HepG2 (cell line): Measurements from ENCODE around the gene WASHC4. TPM values are rescaled to one million over a fixed set of nuclear protein-coding genes. Genes with fewer than 3 reads are reported as not detected.

Source experiments
- ATAC-seq: fragments of 200-7000 bp; cut with Tn5 transposase; 3 replicates; pipeline ENCODE4 v1.9.1; 2020; ENCODE audit warnings: mild to moderate bottlenecking, moderate library complexity
- BruUV-seq: library from RNA; stranded (reverse); fragments of 400-500 nt; replicated peaks from 2 replicates; lab custom pipeline; 2021; lab: Mats Ljungman, UMichigan
- CTCF ChIA-PET: fragments of 300-600 bp; formaldehyde crosslinking; extraction: SDS; loops from one replicate; lab custom pipeline; 2021; ENCODE audit warnings: low total read pairs, inconsistent platforms, low intra/inter-chr PET ratio; lab: Yijun Ruan, JAX
- POLR2A ChIA-PET: fragments of 350-600 bp; sonication (Branson Sonifier 250); formaldehyde crosslinking; loops from one replicate; lab custom pipeline; 2020; ENCODE audit warnings: antibody characterized with exemption, inconsistent platforms; lab: Yijun Ruan, JAX
- DNase-seq: peaks from one replicate; pipeline ENCODE4 v3.0.0-alpha.2; 2015; ENCODE audit warnings: low spot score
- FAIRE-seq: peaks from 3 replicates; lab custom pipeline; 2011; peaks lifted over from hg19 to GRCh38; lab: Jason Lieb, UNC
- H2AFZ ChIP-seq: one replicate; pipeline ENCODE4 v1.6.1; 2011; ENCODE audit warnings: low read length, inconsistent platforms
- H3K27ac ChIP-seq: fragments of 300-600 bp; 3 replicates; pipeline ENCODE4 v1.8.0; 2011; ENCODE audit warnings: mixed run types, mild to moderate bottlenecking, mixed read lengths, low read length, inconsistent platforms; ENCODE audit not compliant: insufficient read depth; ENCODE audit errors: extremely low read length
- H3K27me3 ChIP-seq, 2 experiments: fragments of 200-600 bp in 1 of 2; 2 replicates in 1 of 2; 3 replicates in 1 of 2; pipeline versions ENCODE4 v1.6.0 to v1.8.0; 2011; ENCODE audit warnings: low read length in 2 of 2, mild to moderate bottlenecking in 2 of 2, moderate library complexity in 2 of 2, inconsistent platforms in 1 of 2; ENCODE audit not compliant: insufficient read depth in 2 of 2, control insufficient read depth in 1 of 2
- H3K36me3 ChIP-seq, 2 experiments: fragments of 200-600 bp in 1 of 2; replicated peaks in 1 of 2; 2 replicates in 1 of 2; 3 replicates in 1 of 2; pipeline versions ENCODE4 v1.5.1 to v1.8.0; 2011; ENCODE audit warnings: low read length in 2 of 2, inconsistent platforms in 1 of 2; ENCODE audit not compliant: insufficient read depth in 2 of 2, control insufficient read depth in 1 of 2
- H3K4me1 ChIP-seq: 2 replicates; pipeline ENCODE4 v1.5.1; 2012; ENCODE audit warnings: low read length, inconsistent platforms; ENCODE audit not compliant: insufficient read depth
- H3K4me2 ChIP-seq: 2 replicates; pipeline ENCODE4 v1.6.0; 2011; ENCODE audit warnings: low read depth, low read length, inconsistent platforms
- H3K4me3 ChIP-seq, 3 experiments: fragments of 200-600 bp in 1 of 3; sonication (generic), shearing (Covaris generic) in 1 of 3; replicated peaks in 1 of 3; 2 replicates each; pipeline ENCODE4 v1.5.1; 2011 to 2016; ENCODE audit warnings: low read length in 3 of 3, inconsistent platforms in 2 of 3, low read depth in 2 of 3, mild to moderate bottlenecking in 2 of 3, control low read depth in 1 of 3, mixed read lengths in 1 of 3; ENCODE audit not compliant: insufficient read depth in 1 of 3
- H3K79me2 ChIP-seq: one replicate; pipeline ENCODE4 v1.6.1; 2011; ENCODE audit warnings: low read length, inconsistent platforms; ENCODE audit not compliant: insufficient read depth
- H3K9ac ChIP-seq: 2 replicates; pipeline ENCODE4 v1.6.0; 2011; ENCODE audit warnings: mild to moderate bottlenecking, low read depth, low read length, inconsistent platforms; ENCODE audit not compliant: insufficient read depth
- H3K9me3 ChIP-seq: 2 replicates; pipeline ENCODE4 v1.5.1; 2012; ENCODE audit warnings: mild to moderate bottlenecking, low read length
- H4K20me1 ChIP-seq: 2 replicates; pipeline ENCODE4 v1.6.0; 2011; ENCODE audit warnings: inconsistent platforms, mild to moderate bottlenecking, low read length, moderate library complexity; ENCODE audit not compliant: insufficient read depth
- CEBPB ChIP-seq: IDR thresholded peaks from 2 replicates; pipeline ENCODE4 v1.6.1; 2011; ENCODE audit warnings: low read depth, low read length, improper control_type of control experiment, borderline replicate concordance
- CENPX ChIP-seq: sonication (generic); formaldehyde crosslinking; IDR thresholded peaks from 2 replicates; pipeline ENCODE4 v1.9.0; 2021; ENCODE audit warnings: mild to moderate bottlenecking, missing genetic modification reagents, moderate library complexity
- FOXJ3 ChIP-seq: sonication (generic); formaldehyde crosslinking; IDR thresholded peaks from 2 replicates; pipeline ENCODE4 v1.4.0; 2020; ENCODE audit warnings: missing genetic modification reagents, mild to moderate bottlenecking, borderline replicate concordance
- MEIS2 ChIP-seq: sonication (generic); formaldehyde crosslinking; IDR thresholded peaks from 2 replicates; pipeline ENCODE4 v1.9.0; 2021; ENCODE audit warnings: mild to moderate bottlenecking, missing genetic modification reagents
- NR2C2 ChIP-seq: sonication (generic); formaldehyde crosslinking; IDR thresholded peaks from 2 replicates; pipeline ENCODE4 v1.4.0; 2020; ENCODE audit warnings: missing genetic modification reagents, mild to moderate bottlenecking, moderate library complexity, borderline replicate concordance
- RFX3 ChIP-seq: IDR thresholded peaks from 2 replicates; pipeline ENCODE4 v1.6.1; 2016; ENCODE audit warnings: missing biosample characterization, missing genetic modification reagents
- RFXANK ChIP-seq: IDR thresholded peaks from 2 replicates; pipeline ENCODE4 v1.6.1; 2016
- SETDB1 ChIP-seq: sonication (generic); formaldehyde crosslinking; IDR thresholded peaks from 2 replicates; pipeline ENCODE4 v1.5.1; 2020; ENCODE audit warnings: missing genetic modification reagents, mild to moderate bottlenecking, borderline replicate concordance
- SSRP1 ChIP-seq: IDR thresholded peaks from 2 replicates; pipeline ENCODE4 v1.6.1; 2016; ENCODE audit warnings: control low read depth
- YEATS4 ChIP-seq: sonication (generic); formaldehyde crosslinking; IDR thresholded peaks from 2 replicates; pipeline ENCODE4 v1.4.0; 2020; ENCODE audit warnings: missing genetic modification reagents, borderline replicate concordance
- ZFY ChIP-seq: sonication (generic); formaldehyde crosslinking; IDR thresholded peaks from 2 replicates; pipeline ENCODE4 v1.4.0; 2020; ENCODE audit warnings: missing genetic modification reagents
- ZKSCAN5 ChIP-seq: sonication (generic); formaldehyde crosslinking; IDR thresholded peaks from 2 replicates; pipeline ENCODE4 v1.5.1; 2020; ENCODE audit warnings: mild to moderate bottlenecking, missing genetic modification reagents
- ZNF891 ChIP-seq: sonication (generic); formaldehyde crosslinking; IDR thresholded peaks from 2 replicates; pipeline ENCODE4 v1.5.0; 2020; ENCODE audit warnings: mild to moderate bottlenecking, missing genetic modification reagents
- WGBS: methylation state at CpG from one replicate; pipeline ENCODE4 v1.1.6; 2017; ENCODE audit warnings: low lambda C conversion rate; 5-methylcytosine and 5-hydroxymethylcytosine counted together
- in situ Hi-C: cut with HindIII; loops from 2 replicates; pipeline ENCODE4 v1.10.0; 2017; ENCODE audit warnings: low pct_unique_long_range_greater_than_20kb; ENCODE audit not compliant: extremely low pct_ligation_motif_present
- intact Hi-C: fragments of 100-400 bp; cut with micrococcal nuclease; formaldehyde crosslinking; loops from one replicate; pipeline ENCODE4 v1.10.0; 2022; ENCODE audit not compliant: unreplicated experiment
- polyA plus RNA-seq, 8 experiments: library from polyadenylated mRNA; depleted of rRNA in 3 of 8; stranded (reverse) in 7 of 8; unstranded in 1 of 8; fragments of >200 nt; fragmentation: Illumina TruSeq in 4 of 8; extraction: Trizol in 4 of 8; gene quantifications; 2 replicates each; pipeline versions ENCODE4 v1.2.1 to v1.2.3, GENCODE V29; 2011 to 2016; ENCODE audit warnings: low read depth in 4 of 8, missing spikeins in 1 of 8, mixed read lengths in 1 of 8; ENCODE audit not compliant: insufficient read depth in 1 of 8
- total RNA-seq, 5 experiments: library from RNA; depleted of rRNA; stranded (reverse); fragments of >200 nt; fragmentation: Illumina TruSeq; extraction: Trizol; gene quantifications; 2 replicates each; pipeline ENCODE4 v1.2.3, GENCODE V29; 2016; ENCODE audit warnings: low read depth in 1 of 5
- TF ChIP-seq, protein P1 (sequence below), 2 experiments: IDR thresholded peaks; 2 replicates each; pipeline ENCODE4 v1.6.1; 2011 to 2012; ENCODE audit warnings: low read length in 2 of 2, borderline replicate concordance in 1 of 2, low read depth in 1 of 2, mild to moderate bottlenecking in 1 of 2, moderate library complexity in 1 of 2
- TF ChIP-seq, protein P2 (sequence below): sonication (generic); formaldehyde crosslinking; IDR thresholded peaks from 2 replicates; pipeline ENCODE4 v1.4.0; 2020; ENCODE audit warnings: mild to moderate bottlenecking, missing genetic modification reagents, borderline replicate concordance
- TF ChIP-seq, protein P3 (sequence below): sonication (generic); formaldehyde crosslinking; IDR thresholded peaks from 2 replicates; pipeline ENCODE4 v1.4.0; 2020; ENCODE audit warnings: missing genetic modification reagents, low read depth, mild to moderate bottlenecking, borderline replicate concordance
- TF ChIP-seq, protein P4 (sequence below): sonication (generic); formaldehyde crosslinking; IDR thresholded peaks from 2 replicates; pipeline ENCODE4 v1.5.0; 2020; ENCODE audit warnings: mild to moderate bottlenecking, missing genetic modification reagents

WASHC4 gene
- total and polyA plus RNA-seq, 2 of the 13 experiments (the other 11 are each of a cell fraction or from before 2014, with no cell fraction given) = 21.0 to 36.3 TPM

DNA sequence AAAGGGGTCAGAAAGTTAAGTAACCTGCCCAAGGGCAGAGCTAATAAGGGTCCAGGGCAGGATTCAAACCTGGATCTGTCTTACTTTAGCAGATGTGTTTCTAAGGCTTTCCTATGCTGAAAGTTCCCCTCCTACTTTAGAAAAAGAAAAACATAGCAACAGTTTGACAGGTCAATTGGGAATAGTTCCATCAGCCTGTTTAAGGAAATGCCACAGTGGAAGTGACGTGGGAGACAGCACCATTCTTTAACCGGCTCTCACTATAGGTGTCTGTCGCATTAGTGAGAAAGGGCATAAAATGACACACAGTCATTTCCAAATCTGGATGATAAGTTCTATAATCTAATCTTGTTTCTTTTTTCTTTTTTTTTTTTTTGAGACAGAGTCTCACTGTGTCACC, 30.6 kb upstream of the WASHC4 start (continued):
- TF ChIP-seq, protein P1, sequence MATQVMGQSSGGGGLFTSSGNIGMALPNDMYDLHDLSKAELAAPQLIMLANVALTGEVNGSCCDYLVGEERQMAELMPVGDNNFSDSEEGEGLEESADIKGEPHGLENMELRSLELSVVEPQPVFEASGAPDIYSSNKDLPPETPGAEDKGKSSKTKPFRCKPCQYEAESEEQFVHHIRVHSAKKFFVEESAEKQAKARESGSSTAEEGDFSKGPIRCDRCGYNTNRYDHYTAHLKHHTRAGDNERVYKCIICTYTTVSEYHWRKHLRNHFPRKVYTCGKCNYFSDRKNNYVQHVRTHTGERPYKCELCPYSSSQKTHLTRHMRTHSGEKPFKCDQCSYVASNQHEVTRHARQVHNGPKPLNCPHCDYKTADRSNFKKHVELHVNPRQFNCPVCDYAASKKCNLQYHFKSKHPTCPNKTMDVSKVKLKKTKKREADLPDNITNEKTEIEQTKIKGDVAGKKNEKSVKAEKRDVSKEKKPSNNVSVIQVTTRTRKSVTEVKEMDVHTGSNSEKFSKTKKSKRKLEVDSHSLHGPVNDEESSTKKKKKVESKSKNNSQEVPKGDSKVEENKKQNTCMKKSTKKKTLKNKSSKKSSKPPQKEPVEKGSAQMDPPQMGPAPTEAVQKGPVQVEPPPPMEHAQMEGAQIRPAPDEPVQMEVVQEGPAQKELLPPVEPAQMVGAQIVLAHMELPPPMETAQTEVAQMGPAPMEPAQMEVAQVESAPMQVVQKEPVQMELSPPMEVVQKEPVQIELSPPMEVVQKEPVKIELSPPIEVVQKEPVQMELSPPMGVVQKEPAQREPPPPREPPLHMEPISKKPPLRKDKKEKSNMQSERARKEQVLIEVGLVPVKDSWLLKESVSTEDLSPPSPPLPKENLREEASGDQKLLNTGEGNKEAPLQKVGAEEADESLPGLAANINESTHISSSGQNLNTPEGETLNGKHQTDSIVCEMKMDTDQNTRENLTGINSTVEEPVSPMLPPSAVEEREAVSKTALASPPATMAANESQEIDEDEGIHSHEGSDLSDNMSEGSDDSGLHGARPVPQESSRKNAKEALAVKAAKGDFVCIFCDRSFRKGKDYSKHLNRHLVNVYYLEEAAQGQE (IDR thresholded peaks at IDR 0.05; ENCODE audit: borderline replicate concordance in 1 of 2, low read depth in 1 of 2, low read length in 2 of 2) = no peak
- TF ChIP-seq ZKSCAN5 (CRISPR knock-in tag) = no peak
- no peak for TF ChIP-seq ZNF891 (CRISPR knock-in tag)
- TF ChIP-seq NR2C2 (CRISPR knock-in tag) = no peak
- TF ChIP-seq SETDB1 (CRISPR knock-in tag) = no peak
- TF ChIP-seq CEBPB = no peak
- TF ChIP-seq MEIS2 (CRISPR knock-in tag) = no peak

DNA sequence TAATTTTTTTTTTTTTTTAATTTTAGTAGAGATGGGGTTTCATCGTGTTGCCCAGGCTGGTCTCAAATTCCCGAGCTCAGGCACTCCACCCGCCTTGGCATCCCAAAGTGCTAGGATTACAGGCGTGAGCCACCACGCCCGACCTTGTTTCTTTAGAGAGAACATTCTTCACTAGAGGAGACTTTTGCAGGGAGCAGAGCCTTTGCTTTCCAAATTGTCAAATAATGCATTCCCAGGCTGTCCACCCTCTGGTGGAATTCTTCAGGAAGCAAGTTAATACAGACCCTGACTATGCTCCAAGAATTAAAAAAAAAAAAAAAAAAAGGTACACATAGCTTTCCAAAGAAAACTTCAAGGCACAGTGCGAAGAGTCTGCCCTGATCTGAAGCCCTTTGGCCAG, 30.1 kb upstream of the WASHC4 start:
- H3K9ac ChIP-seq = no peak overlapping the region
- H4K20me1 ChIP-seq = no peaks in the 10 kb centered on the region
- H3K27ac ChIP-seq = no peak overlapping the region
- intact Hi-C loops = no loop called here
- H3K79me2 ChIP-seq = no peaks in the 10 kb centered on the region
- TF ChIP-seq SSRP1 (no peak), ZFY (CRISPR knock-in tag) (no peak), RFXANK (CRISPR knock-in tag) (no peak), RFX3 (no peak), FOXJ3 (CRISPR knock-in tag) (no peak), CENPX (no peak), YEATS4 (CRISPR knock-in tag) (no peak)
- TF ChIP-seq, protein P2, sequence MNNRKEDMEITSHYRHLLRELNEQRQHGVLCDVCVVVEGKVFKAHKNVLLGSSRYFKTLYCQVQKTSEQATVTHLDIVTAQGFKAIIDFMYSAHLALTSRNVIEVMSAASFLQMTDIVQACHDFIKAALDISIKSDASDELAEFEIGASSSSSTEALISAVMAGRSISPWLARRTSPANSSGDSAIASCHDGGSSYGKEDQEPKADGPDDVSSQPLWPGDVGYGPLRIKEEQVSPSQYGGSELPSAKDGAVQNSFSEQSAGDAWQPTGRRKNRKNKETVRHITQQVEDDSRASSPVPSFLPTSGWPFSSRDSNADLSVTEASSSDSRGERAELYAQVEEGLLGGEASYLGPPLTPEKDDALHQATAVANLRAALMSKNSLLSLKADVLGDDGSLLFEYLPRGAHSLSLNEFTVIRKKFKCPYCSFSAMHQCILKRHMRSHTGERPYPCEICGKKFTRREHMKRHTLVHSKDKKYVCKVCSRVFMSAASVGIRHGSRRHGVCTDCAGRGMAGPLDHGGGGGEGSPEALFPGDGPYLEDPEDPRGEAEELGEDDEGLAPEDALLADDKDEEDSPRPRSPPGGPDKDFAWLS (CRISPR knock-in tag) = no peak
- TF ChIP-seq, protein P3, sequence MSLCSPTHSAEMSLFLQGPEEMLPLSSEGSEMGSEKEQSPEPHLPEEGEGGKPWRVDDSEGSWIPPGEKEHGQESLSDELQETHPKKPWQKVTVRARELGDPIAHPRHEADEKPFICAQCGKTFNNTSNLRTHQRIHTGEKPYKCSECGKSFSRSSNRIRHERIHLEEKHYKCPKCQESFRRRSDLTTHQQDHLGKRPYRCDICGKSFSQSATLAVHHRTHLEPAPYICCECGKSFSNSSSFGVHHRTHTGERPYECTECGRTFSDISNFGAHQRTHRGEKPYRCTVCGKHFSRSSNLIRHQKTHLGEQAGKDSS = no peak
- TF ChIP-seq, protein P4, sequence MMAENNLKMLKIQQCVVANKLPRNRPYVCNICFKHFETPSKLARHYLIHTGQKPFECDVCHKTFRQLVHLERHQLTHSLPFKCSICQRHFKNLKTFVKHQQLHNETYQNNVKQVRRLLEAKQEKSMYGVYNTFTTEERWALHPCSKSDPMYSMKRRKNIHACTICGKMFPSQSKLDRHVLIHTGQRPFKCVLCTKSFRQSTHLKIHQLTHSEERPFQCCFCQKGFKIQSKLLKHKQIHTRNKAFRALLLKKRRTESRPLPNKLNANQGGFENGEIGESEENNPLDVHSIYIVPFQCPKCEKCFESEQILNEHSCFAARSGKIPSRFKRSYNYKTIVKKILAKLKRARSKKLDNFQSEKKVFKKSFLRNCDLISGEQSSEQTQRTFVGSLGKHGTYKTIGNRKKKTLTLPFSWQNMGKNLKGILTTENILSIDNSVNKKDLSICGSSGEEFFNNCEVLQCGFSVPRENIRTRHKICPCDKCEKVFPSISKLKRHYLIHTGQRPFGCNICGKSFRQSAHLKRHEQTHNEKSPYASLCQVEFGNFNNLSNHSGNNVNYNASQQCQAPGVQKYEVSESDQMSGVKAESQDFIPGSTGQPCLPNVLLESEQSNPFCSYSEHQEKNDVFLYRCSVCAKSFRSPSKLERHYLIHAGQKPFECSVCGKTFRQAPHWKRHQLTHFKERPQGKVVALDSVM (CRISPR knock-in tag) = no peak
- DNase-seq = no peak
- no peak overlapping the region for H2AFZ ChIP-seq
- CTCF ChIA-PET = no interaction called here
- no peak for ATAC-seq
- no peaks in the 10 kb centered on the region for H3K9me3 ChIP-seq
- POLR2A ChIA-PET = no interaction called here
- H3K4me1 ChIP-seq = no peaks in the 10 kb centered on the region
- 77% methylated on average over 7 of the region's 7 CpGs for WGBS
- no peaks in the 10 kb centered on the region for H3K36me3 ChIP-seq
- H3K4me2 ChIP-seq = no peak overlapping the region
- BruUV-seq = no TSS peak
- in situ Hi-C loops = no loop called here
- no peak overlapping the region for H3K4me3 ChIP-seq
- no peak for FAIRE-seq
- no peaks in the 10 kb centered on the region; a peak in 1 of 5 replicates for H3K27me3 ChIP-seq
